OCI-LY1 (cell line): Measurements from ENCODE around the gene DMRT1.

Source experiments
- H2AFZ ChIP-seq: fragments of 200-600 bp; sonication (generic), shearing (Covaris generic); 2 replicates; pipeline ENCODE4 v1.6.0; 2014; ENCODE audit warnings: antibody characterized with exemption, mild to moderate bottlenecking, low read length
- H3F3A ChIP-seq: fragments of 200-600 bp; sonication (generic), shearing (Covaris generic); 2 replicates; pipeline ENCODE4 v1.6.0; 2014; ENCODE audit warnings: mild to moderate bottlenecking, antibody characterized with exemption, low read length, moderate library complexity; ENCODE audit not compliant: insufficient read depth
- H3K27ac ChIP-seq: fragments of 200-600 bp; sonication (generic); 2 replicates; pipeline ENCODE4 v1.5.1; 2014; ENCODE audit warnings: low read length, mixed run types, mild to moderate bottlenecking, low read depth; ENCODE audit not compliant: poor library complexity, severe bottlenecking
- H3K27me3 ChIP-seq: fragments of 200-600 bp; sonication (generic); 2 replicates; pipeline ENCODE4 v1.6.0; 2014; ENCODE audit warnings: antibody characterized with exemption, mild to moderate bottlenecking, low read length, moderate library complexity; ENCODE audit not compliant: insufficient read depth
- H3K36me3 ChIP-seq: fragments of 200-600 bp; sonication (generic); 2 replicates; pipeline ENCODE4 v1.6.1; 2014; ENCODE audit warnings: mild to moderate bottlenecking, antibody characterized with exemption, low read length, moderate library complexity, mixed read lengths; ENCODE audit not compliant: insufficient read depth
- H3K4me1 ChIP-seq: fragments of 200-600 bp; sonication (generic); 2 replicates; pipeline ENCODE4 v1.5.1; 2014; ENCODE audit warnings: mild to moderate bottlenecking, low read length, moderate library complexity; ENCODE audit not compliant: insufficient read depth, severe bottlenecking
- H3K4me2 ChIP-seq: fragments of 200-600 bp; sonication (generic), shearing (Covaris generic); 2 replicates; pipeline ENCODE4 v1.6.1; 2014; ENCODE audit warnings: low read length
- H3K4me3 ChIP-seq: fragments of 200-600 bp; sonication (generic); 2 replicates; pipeline ENCODE4 v1.5.1; 2014; ENCODE audit warnings: low read length, low read depth, mild to moderate bottlenecking, mixed read lengths; ENCODE audit not compliant: poor library complexity, severe bottlenecking
- H3K79me2 ChIP-seq: fragments of 200-600 bp; shearing (Covaris generic); 2 replicates; pipeline ENCODE4 v1.6.1; 2016; ENCODE audit warnings: mixed run types, low read length, mixed read lengths; ENCODE audit not compliant: insufficient read depth
- H3K9ac ChIP-seq: fragments of 200-600 bp; sonication (generic), shearing (Covaris generic); 2 replicates; pipeline ENCODE4 v1.6.1; 2014; ENCODE audit warnings: mild to moderate bottlenecking, low read length, mixed read lengths
- H3K9me2 ChIP-seq: fragments of 200-600 bp; sonication (generic), shearing (Covaris generic); 2 replicates; pipeline ENCODE4 v1.6.1; 2014; ENCODE audit warnings: low read depth, mild to moderate bottlenecking, low read length, mixed read lengths
- H3K9me3 ChIP-seq: fragments of 200-600 bp; shearing (Covaris generic); 2 replicates; pipeline ENCODE4 v1.6.1; 2014; ENCODE audit warnings: low read length, mixed read lengths
- H4K20me1 ChIP-seq: fragments of 200-600 bp; sonication (generic), shearing (Covaris generic); 2 replicates; pipeline ENCODE4 v1.6.0; 2016; ENCODE audit warnings: mild to moderate bottlenecking, low read length; ENCODE audit not compliant: insufficient read depth
- CTCF ChIP-seq: fragments of 200-600 bp; sonication (generic), shearing (Covaris generic); IDR thresholded peaks from 2 replicates; pipeline ENCODE4 v1.5.1; 2017; ENCODE audit warnings: mild to moderate bottlenecking, antibody characterized with exemption, low read length, moderate library complexity, mixed read lengths
- EZH2 ChIP-seq: fragments of 200-600 bp; sonication (generic), shearing (Covaris generic); IDR thresholded peaks from 2 replicates; pipeline ENCODE4 v1.8.0; 2017; ENCODE audit warnings: borderline replicate concordance, mixed run types, mild to moderate bottlenecking, antibody characterized with exemption, low read length, moderate library complexity, mixed read lengths

Gene DMRT1

GRCh38 chr9:974996-975739, 133.7 kb downstream of the DMRT1 start:
- H3K9me2 ChIP-seq: no peaks in the 10 kb centered on the region
- no peaks in the 10 kb centered on the region for H3K36me3 ChIP-seq
- no peaks in the 10 kb centered on the region for H3K27me3 ChIP-seq
- TF ChIP-seq CTCF: no peak
- no peak for TF ChIP-seq EZH2
- H3K27ac ChIP-seq: no peak overlapping the region
- no peaks in the 10 kb centered on the region for H4K20me1 ChIP-seq
- H3K9ac ChIP-seq: no peak overlapping the region
- no peak overlapping the region for H3K4me3 ChIP-seq
- no peak overlapping the region for H3K4me2 ChIP-seq
- H3F3A ChIP-seq: no peaks in the 10 kb centered on the region
- no peaks in the 10 kb centered on the region for H3K4me1 ChIP-seq
- no peak overlapping the region for H2AFZ ChIP-seq
- no peaks in the 10 kb centered on the region for H3K79me2 ChIP-seq
- H3K9me3 ChIP-seq: no peaks in the 10 kb centered on the region

- Histone ChIP-seq H3K9ac (no peak overlapping the region), H3K27ac (no peak overlapping the region), H4K20me1 (no peaks in the 10 kb centered on the region), H3K4me1 (no peaks in the 10 kb centered on the region), H3K4me3 (no peak overlapping the region), H3K4me2 (no peak overlapping the region), H3K27me3 (no peaks in the 10 kb centered on the region), H3K9me3 (no peaks in the 10 kb centered on the region), H3K9me2 (no peaks in the 10 kb centered on the region), H2AFZ (no peak overlapping the region), H3F3A (no peaks in the 10 kb centered on the region), H3K36me3 (no peaks in the 10 kb centered on the region), H3K79me2 (no peaks in the 10 kb centered on the region)
- TF ChIP-seq CTCF: no peak
- no peak for TF ChIP-seq EZH2
Measured at GRCh38 chr9:975740-976257, 134.3 kb downstream of the DMRT1 start.

GRCh38 chr9:976258-976942, 134.9 kb downstream of the DMRT1 start, which contains the start of gene DMRT3:
DMRT3 (plus strand) TSS chr9:976655; CDS start chr9:977002, 347 bp downstream.
- Histone ChIP-seq H4K20me1 (no peaks in the 10 kb centered on the region), H3K4me2 (no peak within 1 kb of the TSS), H3K27ac (no peak within 1 kb of the TSS), H3K9me2 (no peaks in the 10 kb centered on the region), H3K36me3 (no peaks in the 10 kb centered on the region), H3F3A (no peaks in the 10 kb centered on the region), H3K4me1 (no peaks in the 10 kb centered on the region), H3K4me3 (no peak within 1 kb of the TSS), H3K9me3 (no peaks in the 10 kb centered on the region), H3K79me2 (no peaks in the 10 kb centered on the region), H3K9ac (no peak within 1 kb of the TSS), H2AFZ (no peak within 1 kb of the TSS), H3K27me3 (no peaks in the 10 kb centered on the region)
- no peak for TF ChIP-seq EZH2
- no peak for TF ChIP-seq CTCF
